ENCODE results near the gene TMPRSS2. TPM values are rescaled to one million over a fixed set of nuclear protein-coding genes. Genes with fewer than 3 reads are reported as not detected.

Gene TMPRSS2
- total and polyA plus RNA-seq, 2 of the 13 experiments (the other 11 are each of a cell fraction or from before 2014, with no cell fraction given): 1.7 to 1.8 TPM

DNA sequence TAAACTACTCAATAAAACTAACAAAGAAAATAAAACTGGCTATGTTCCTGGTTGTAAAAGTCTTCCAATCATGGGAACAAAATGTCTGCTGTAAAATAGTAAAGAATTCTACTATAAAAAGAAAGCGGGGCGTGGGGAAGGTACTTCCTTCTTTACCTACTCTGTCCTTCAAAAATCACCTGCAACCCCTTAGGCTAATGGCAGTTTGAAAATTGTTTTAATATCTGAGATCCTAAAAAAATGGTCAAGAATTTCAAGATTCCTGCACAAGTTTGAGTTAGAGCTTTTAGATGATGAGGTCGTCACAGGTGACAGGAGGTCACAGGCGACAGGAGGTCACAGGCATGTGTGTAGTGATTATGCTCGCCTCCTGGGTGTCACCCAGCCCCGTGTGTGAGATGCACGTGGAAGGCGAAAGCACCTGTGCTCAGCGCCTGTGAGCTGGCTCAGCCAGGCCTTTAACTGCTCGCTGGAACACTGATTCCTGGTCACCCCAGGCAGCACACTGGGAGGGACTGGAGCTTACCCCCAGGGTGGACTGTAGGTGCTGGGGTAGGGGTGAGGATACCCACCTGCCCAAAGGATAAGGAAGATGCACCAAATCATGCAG is 18.6 kb upstream of the TMPRSS2 start:
- ATAC-seq: peak; percentile 32
- CTCF ChIA-PET (ENCODE audit: low intra/inter-chr PET ratio, low total read pairs): no interaction called here
- H3K27me3 ChIP-seq (ENCODE audit: control insufficient read depth in 1 of 2, insufficient read depth in 2 of 2, low read length in 2 of 2): no peaks in the 10 kb centered on the region; a peak in 1 of 5 replicates
- FAIRE-seq: no peak
- no peaks in the 10 kb centered on the region for H3K36me3 ChIP-seq (replicated peaks in 1 of 2; ENCODE audit: control insufficient read depth in 1 of 2, insufficient read depth in 2 of 2, low read length in 2 of 2)
- no peak overlapping the region for H2AFZ ChIP-seq (ENCODE audit: low read length)
- no peaks in the 10 kb centered on the region for H4K20me1 ChIP-seq (ENCODE audit: insufficient read depth, low read length)
- in situ Hi-C loops (cut with HindIII; ENCODE audit: extremely low pct_ligation_motif_present, low pct_unique_long_range_greater_than_20kb) (no loop called here), intact Hi-C loops (cut with micrococcal nuclease; ENCODE audit: unreplicated experiment) (no loop called here)
- H3K27ac ChIP-seq (ENCODE audit: extremely low read length, insufficient read depth, low read length): no peak overlapping the region
- no peak overlapping the region for H3K4me2 ChIP-seq (ENCODE audit: low read depth, low read length)
- BruUV-seq (replicated peaks): no TSS peak
- TF ChIP-seq CBX2 (IDR thresholded peaks at IDR 0.05; ENCODE audit: low read depth, low read length): no peak
- no peak for TF ChIP-seq CBX2 (CRISPR knock-in tag; IDR thresholded peaks at IDR 0.05; ENCODE audit: low read depth)
- TF ChIP-seq, protein P1, sequence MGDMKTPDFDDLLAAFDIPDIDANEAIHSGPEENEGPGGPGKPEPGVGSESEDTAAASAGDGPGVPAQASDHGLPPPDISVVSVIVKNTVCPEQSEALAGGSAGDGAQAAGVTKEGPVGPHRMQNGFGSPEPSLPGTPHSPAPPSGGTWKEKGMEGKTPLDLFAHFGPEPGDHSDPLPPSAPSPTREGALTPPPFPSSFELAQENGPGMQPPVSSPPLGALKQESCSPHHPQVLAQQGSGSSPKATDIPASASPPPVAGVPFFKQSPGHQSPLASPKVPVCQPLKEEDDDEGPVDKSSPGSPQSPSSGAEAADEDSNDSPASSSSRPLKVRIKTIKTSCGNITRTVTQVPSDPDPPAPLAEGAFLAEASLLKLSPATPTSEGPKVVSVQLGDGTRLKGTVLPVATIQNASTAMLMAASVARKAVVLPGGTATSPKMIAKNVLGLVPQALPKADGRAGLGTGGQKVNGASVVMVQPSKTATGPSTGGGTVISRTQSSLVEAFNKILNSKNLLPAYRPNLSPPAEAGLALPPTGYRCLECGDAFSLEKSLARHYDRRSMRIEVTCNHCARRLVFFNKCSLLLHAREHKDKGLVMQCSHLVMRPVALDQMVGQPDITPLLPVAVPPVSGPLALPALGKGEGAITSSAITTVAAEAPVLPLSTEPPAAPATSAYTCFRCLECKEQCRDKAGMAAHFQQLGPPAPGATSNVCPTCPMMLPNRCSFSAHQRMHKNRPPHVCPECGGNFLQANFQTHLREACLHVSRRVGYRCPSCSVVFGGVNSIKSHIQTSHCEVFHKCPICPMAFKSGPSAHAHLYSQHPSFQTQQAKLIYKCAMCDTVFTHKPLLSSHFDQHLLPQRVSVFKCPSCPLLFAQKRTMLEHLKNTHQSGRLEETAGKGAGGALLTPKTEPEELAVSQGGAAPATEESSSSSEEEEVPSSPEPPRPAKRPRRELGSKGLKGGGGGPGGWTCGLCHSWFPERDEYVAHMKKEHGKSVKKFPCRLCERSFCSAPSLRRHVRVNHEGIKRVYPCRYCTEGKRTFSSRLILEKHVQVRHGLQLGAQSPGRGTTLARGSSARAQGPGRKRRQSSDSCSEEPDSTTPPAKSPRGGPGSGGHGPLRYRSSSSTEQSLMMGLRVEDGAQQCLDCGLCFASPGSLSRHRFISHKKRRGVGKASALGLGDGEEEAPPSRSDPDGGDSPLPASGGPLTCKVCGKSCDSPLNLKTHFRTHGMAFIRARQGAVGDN (CRISPR knock-in tag; IDR thresholded peaks at IDR 0.05): 0 out of 2 replicates have a peak, but pooled peaks have one; percentile 12
- TF ChIP-seq ZNF136 (CRISPR knock-in tag; IDR thresholded peaks at IDR 0.05; ENCODE audit: low read depth): no peak
- no peak for TF ChIP-seq ZNF225 (CRISPR knock-in tag; IDR thresholded peaks at IDR 0.05)
- no peak for TF ChIP-seq SRSF1 (optimal IDR thresholded peaks at IDR 0.05; ENCODE audit: low read depth, low read length)
- no peak for TF ChIP-seq ZC3H13 (CRISPR knock-in tag; IDR thresholded peaks at IDR 0.05)
- no peak for TF ChIP-seq ZNF180 (CRISPR knock-in tag; IDR thresholded peaks at IDR 0.05; ENCODE audit: borderline replicate concordance, low read depth)
- TF ChIP-seq RFXANK (CRISPR knock-in tag; IDR thresholded peaks at IDR 0.05): no peak
- no peak for DNase-seq (ENCODE audit: low spot score)
- peaks cover 47% of the 10 kb centered on the region for H3K4me1 ChIP-seq (ENCODE audit: insufficient read depth, low read length)
- POLR2A ChIA-PET: interaction anchor here (1.0 kb wide), 1 partner anchor 180 kb away, joined by 5 read pairs; no protein-coding TSS in a partner anchor
- no peak overlapping the region for H3K9ac ChIP-seq (ENCODE audit: insufficient read depth, low read depth, low read length)
- WGBS (ENCODE audit: low lambda C conversion rate): 63% methylated on average over 5 of the region's 10 CpGs
- H3K4me3 ChIP-seq (replicated peaks in 1 of 3; ENCODE audit: insufficient read depth in 1 of 3, low read depth in 2 of 3, low read length in 3 of 3): no peak overlapping the region
- no peaks in the 10 kb centered on the region for H3K9me3 ChIP-seq (ENCODE audit: low read length)
- H3K79me2 ChIP-seq (ENCODE audit: insufficient read depth, low read length): no peaks in the 10 kb centered on the region

All from HepG2 (cell line).